Measurements from ENCODE around the gene IKBKE.

DNA sequence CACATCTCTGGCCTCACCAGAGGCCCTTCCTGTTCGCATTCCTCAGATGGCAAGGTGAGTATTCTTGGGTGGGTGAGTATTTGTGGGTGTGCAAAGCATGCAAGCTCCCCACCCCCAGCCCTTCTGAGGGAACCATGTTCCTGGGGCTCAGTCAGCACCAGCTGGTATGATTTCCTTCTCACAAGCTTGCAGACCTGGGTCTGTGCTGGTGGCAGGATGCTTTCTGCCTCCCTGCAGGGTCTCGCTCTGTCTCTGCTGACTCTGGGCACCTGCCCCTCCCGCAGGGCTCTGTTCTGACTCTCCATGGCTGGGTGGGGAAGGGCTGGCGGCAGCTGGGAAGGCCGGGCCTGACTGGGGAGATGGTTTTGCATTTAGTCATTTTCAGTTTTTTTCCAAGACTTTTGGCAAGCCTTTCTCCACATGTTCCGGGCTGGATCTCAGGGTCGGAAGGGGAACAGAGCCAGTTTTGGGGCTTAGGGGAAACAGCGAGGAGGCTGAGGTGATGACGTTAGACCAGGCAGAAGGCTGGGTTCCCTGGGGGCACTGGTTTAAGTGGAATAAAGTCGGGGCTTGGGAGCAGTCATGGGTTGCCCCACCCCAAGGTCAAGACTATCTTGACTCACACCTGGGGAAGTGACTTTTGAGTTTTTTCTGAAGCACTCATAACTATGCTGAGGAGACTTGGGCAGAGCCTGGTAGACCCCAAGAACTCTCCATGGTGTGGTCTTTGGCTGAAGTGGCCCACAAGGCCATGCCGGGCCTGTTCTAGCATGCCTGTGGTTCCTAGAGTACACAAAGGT is 43.2 kb downstream of the IKBKE start:
- TF ChIP-seq POLR2A (IDR thresholded peaks at IDR 0.05) (no peak), CTCF (IDR thresholded peaks at IDR 0.05) (no peak)

All from transverse colon (tissue), 3 donors.